ENCODE measurements around the gene MEGF11. TPM values are rescaled to one million over a fixed set of nuclear protein-coding genes. Genes with fewer than 3 reads are reported as not detected.

The MEGF11 gene
- total RNA-seq, 1 experiment from 2014 or later, result 1.2 TPM

DNA sequence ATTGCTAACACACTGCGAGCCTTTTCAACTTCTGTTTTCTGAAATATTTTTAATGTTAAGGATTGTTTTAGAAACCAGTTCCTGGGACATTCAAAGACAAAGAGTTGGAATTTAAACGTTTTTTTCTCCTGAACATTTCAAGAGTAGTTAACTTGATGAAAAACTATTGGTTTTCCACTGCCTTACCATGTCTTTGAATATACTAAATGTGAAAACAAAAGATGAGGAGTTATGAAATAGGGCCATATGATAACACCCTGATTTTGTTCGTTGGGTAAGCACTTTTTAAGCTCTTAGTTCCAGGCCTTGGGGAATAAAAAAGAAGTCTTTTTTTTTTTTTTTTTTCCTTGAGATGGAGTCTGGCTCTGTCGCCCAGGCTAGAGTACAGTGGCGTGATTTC lies 42.6 kb upstream of the MEGF11 start:
- H3K4me3 Mint-ChIP-seq, result no peak overlapping the region
- TF ChIP-seq, protein P1, sequence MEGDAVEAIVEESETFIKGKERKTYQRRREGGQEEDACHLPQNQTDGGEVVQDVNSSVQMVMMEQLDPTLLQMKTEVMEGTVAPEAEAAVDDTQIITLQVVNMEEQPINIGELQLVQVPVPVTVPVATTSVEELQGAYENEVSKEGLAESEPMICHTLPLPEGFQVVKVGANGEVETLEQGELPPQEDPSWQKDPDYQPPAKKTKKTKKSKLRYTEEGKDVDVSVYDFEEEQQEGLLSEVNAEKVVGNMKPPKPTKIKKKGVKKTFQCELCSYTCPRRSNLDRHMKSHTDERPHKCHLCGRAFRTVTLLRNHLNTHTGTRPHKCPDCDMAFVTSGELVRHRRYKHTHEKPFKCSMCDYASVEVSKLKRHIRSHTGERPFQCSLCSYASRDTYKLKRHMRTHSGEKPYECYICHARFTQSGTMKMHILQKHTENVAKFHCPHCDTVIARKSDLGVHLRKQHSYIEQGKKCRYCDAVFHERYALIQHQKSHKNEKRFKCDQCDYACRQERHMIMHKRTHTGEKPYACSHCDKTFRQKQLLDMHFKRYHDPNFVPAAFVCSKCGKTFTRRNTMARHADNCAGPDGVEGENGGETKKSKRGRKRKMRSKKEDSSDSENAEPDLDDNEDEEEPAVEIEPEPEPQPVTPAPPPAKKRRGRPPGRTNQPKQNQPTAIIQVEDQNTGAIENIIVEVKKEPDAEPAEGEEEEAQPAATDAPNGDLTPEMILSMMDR (conservative IDR thresholded peaks at IDR 0.05), result no peak
- no peak overlapping the region for H4K91ac ChIP-seq (ENCODE audit: insufficient read length, low read depth, low read length)
- no peak overlapping the region for H3K56ac ChIP-seq (ENCODE audit: insufficient read length, low read depth, low read length)
- no peak overlapping the region for H2BK15ac ChIP-seq (ENCODE audit: low read depth, low read length)
- H2BK20ac ChIP-seq (ENCODE audit: low read depth, low read length, poor library complexity, severe bottlenecking), result no peak overlapping the region
- DNase-seq, result no peak
- no peak overlapping the region for H3K27ac ChIP-seq (ENCODE audit: insufficient read length, low read depth, low read length)
- no peaks in the 10 kb centered on the region for H3K9me3 ChIP-seq (ENCODE audit: control insufficient read depth, low read depth, low read length)
- no peak overlapping the region for H4K5ac ChIP-seq (ENCODE audit: insufficient read length, low read depth, low read length)
- H4K20me1 ChIP-seq (ENCODE audit: control insufficient read depth, insufficient read depth, insufficient read length), result no peaks in the 10 kb centered on the region
- no peak overlapping the region for H3K27ac Mint-ChIP-seq
- no peaks in the 10 kb centered on the region for H3K79me2 ChIP-seq (ENCODE audit: insufficient read depth, low read length)
- no peak overlapping the region for H3K4ac ChIP-seq (ENCODE audit: low read depth, low read length)
- H3K36me3 Mint-ChIP-seq (ENCODE audit: insufficient read depth in 1 of 3, low read depth in 3 of 3), result peaks cover 3 to 26% (median 14%) of the 10 kb centered on the region in 3 experiments; a peak in 6 of 7 replicates
- no peak overlapping the region for H2BK12ac ChIP-seq (ENCODE audit: insufficient read length, low read depth, low read length)
- no peaks in the 10 kb centered on the region for H3K9me3 Mint-ChIP-seq
- H3K14ac ChIP-seq (ENCODE audit: insufficient read depth, low read length), result no peak overlapping the region
- H4K8ac ChIP-seq (replicated peaks; ENCODE audit: insufficient read length, low read depth, low read length), result no peak overlapping the region
- no peaks in the 10 kb centered on the region for H3K27me3 ChIP-seq (ENCODE audit: insufficient read depth, low read length)
- H2AFZ ChIP-seq (ENCODE audit: low read length), result no peak overlapping the region
- H2BK120ac ChIP-seq (ENCODE audit: low read depth, low read length, poor library complexity, severe bottlenecking), result no peak overlapping the region
- no peaks in the 10 kb centered on the region for H3K79me1 ChIP-seq (ENCODE audit: insufficient read depth, low read depth, low read length, poor library complexity, severe bottlenecking)
- no peak overlapping the region for H3K23ac ChIP-seq (ENCODE audit: insufficient read length, low read depth, low read length)
- H3K27me3 Mint-ChIP-seq (ENCODE audit: low read depth), result no peaks in the 10 kb centered on the region
- peaks cover 7% of the 10 kb centered on the region; the same call in 1 of the 2 replicates for H3K4me1 ChIP-seq (ENCODE audit: insufficient read depth, low read length)
- no peak overlapping the region for H3K18ac ChIP-seq (ENCODE audit: insufficient read length, low read depth, low read length)
- no peak overlapping the region for H3T11ph ChIP-seq (ENCODE audit: low read length)
- H3K4me1 Mint-ChIP-seq, result peaks cover 30 to 42% of the 10 kb centered on the region in 2 experiments
- H2AK5ac ChIP-seq (ENCODE audit: insufficient read length, low read length), result no peak overlapping the region
- H3K4me2 ChIP-seq (ENCODE audit: insufficient read depth, insufficient read length, low read length), result no peak overlapping the region
- no peak overlapping the region for H2BK5ac ChIP-seq (ENCODE audit: insufficient read length, low read length)
- peaks cover 7% of the 10 kb centered on the region for H3K23me2 ChIP-seq (ENCODE audit: insufficient read length, low read depth, low read length, poor library complexity, severe bottlenecking)
- no CpG with 5 or more reads among the region's 5 CpGs for WGBS (ENCODE audit: extremely low coverage, insufficient read length, low lambda C conversion rate)
- H3K9ac ChIP-seq (ENCODE audit: extremely low read depth, insufficient read length, low read length), result no peak overlapping the region
